Measurements from ENCODE around the gene IGDCC3. TPM values are rescaled to one million over a fixed set of nuclear protein-coding genes. Genes with fewer than 3 reads are reported as not detected.
A peak's percentile ranks its signal among the peaks of the same experiment; 100 is the strongest.

IGDCC3 gene
- not detected for total RNA-seq

GRCh38 chr15:65377976-65378366 lies at the start of gene IGDCC3:
IGDCC3 (minus strand) TSS chr15:65378002; CDS start chr15:65377788, 214 bp downstream.
- H3K27ac Mint-ChIP-seq = no peak within 1 kb of the TSS
- ATAC-seq (replicated peaks in 1 of 2) = peak; percentile 28 to 29
- DNase-seq = no peak
- no peaks in the 10 kb centered on the region for H3K36me3 Mint-ChIP-seq (ENCODE audit: insufficient read depth in 2 of 2)
- H3K9me3 Mint-ChIP-seq = no peaks in the 10 kb centered on the region
- peaks cover 77% of the 10 kb centered on the region for H3K27me3 Mint-ChIP-seq (ENCODE audit: low read depth)
- H3K4me3 Mint-ChIP-seq = peak within 1 kb of the TSS; percentile 76 to 83
- H3K4me1 Mint-ChIP-seq (ENCODE audit: low read depth) = peaks cover 10% of the 10 kb centered on the region

- peaks cover 20% of the 10 kb centered on the region for H3K4me1 Mint-ChIP-seq (ENCODE audit: low read depth)
- no peaks in the 10 kb centered on the region for H3K9me3 Mint-ChIP-seq
- no peak overlapping the region for H3K4me3 Mint-ChIP-seq
- peaks cover 43% of the 10 kb centered on the region for H3K27me3 Mint-ChIP-seq (ENCODE audit: low read depth)
- DNase-seq (no peak), ATAC-seq (replicated peaks in 1 of 2) (no peak)
- H3K36me3 Mint-ChIP-seq (ENCODE audit: insufficient read depth in 2 of 2) = peaks cover 3 to 5% of the 10 kb centered on the region in 2 donors
- H3K27ac Mint-ChIP-seq = no peak overlapping the region
Observed at GRCh38 chr15:65426216-65426853, 48.5 kb upstream of the IGDCC3 start.

GRCh38 chr15:65424683-65425082 lies 46.9 kb upstream of the IGDCC3 start:
- no peaks in the 10 kb centered on the region for H3K9me3 Mint-ChIP-seq
- no peak overlapping the region for H3K4me3 Mint-ChIP-seq
- peaks cover 3 to 5% of the 10 kb centered on the region in 2 donors for H3K36me3 Mint-ChIP-seq (ENCODE audit: insufficient read depth in 2 of 2)
- H3K27me3 Mint-ChIP-seq (ENCODE audit: low read depth) = peaks cover 58% of the 10 kb centered on the region
- H3K4me1 Mint-ChIP-seq (ENCODE audit: low read depth) = peaks cover 20% of the 10 kb centered on the region
- DNase-seq = no peak
- no peak overlapping the region for H3K27ac Mint-ChIP-seq
- ATAC-seq (replicated peaks in 1 of 2) = no peak

GRCh38 chr15:65423976-65424679 lies 46.3 kb upstream of the IGDCC3 start:
- Mint-ChIP-seq H3K36me3 (ENCODE audit: insufficient read depth in 2 of 2) (peaks cover 3 to 5% of the 10 kb centered on the region in 2 donors), H3K4me3 (peak overlapping the region; percentile 81 to 92), H3K27me3 (ENCODE audit: low read depth) (peaks cover 64% of the 10 kb centered on the region), H3K27ac (no peak overlapping the region), H3K9me3 (no peaks in the 10 kb centered on the region), H3K4me1 (ENCODE audit: low read depth) (peaks cover 20% of the 10 kb centered on the region)
- no peak for DNase-seq
- ATAC-seq (replicated peaks in 1 of 2) = no peak

- ATAC-seq (replicated peaks in 1 of 2) (no peak), DNase-seq (no peak)
- Mint-ChIP-seq H3K4me1 (ENCODE audit: low read depth) (peaks cover 20% of the 10 kb centered on the region), H3K4me3 (peak overlapping the region; percentile 81 to 92), H3K27ac (no peak overlapping the region), H3K27me3 (ENCODE audit: low read depth) (peaks cover 72% of the 10 kb centered on the region), H3K9me3 (no peaks in the 10 kb centered on the region), H3K36me3 (ENCODE audit: insufficient read depth in 2 of 2) (peaks cover 3 to 5% of the 10 kb centered on the region in 2 donors)
Observed at GRCh38 chr15:65423150-65423975, 45.6 kb upstream of the IGDCC3 start.

- Mint-ChIP-seq H3K4me1 (ENCODE audit: low read depth) (peaks cover 20% of the 10 kb centered on the region), H3K9me3 (no peaks in the 10 kb centered on the region), H3K4me3 (peak overlapping the region; percentile 68 to 77), H3K36me3 (ENCODE audit: insufficient read depth in 2 of 2) (peaks cover 3 to 5% of the 10 kb centered on the region in 2 donors), H3K27ac (no peak overlapping the region), H3K27me3 (ENCODE audit: low read depth) (peaks cover 85% of the 10 kb centered on the region)
- DNase-seq (peak; percentile 16 to 27), ATAC-seq (replicated peaks in 1 of 2) (peak; percentile 38 to 50)
Observed at GRCh38 chr15:65421360-65422215, 43.8 kb upstream of the IGDCC3 start.

GRCh38 chr15:65420975-65421359 lies 43.2 kb upstream of the IGDCC3 start:
- no peaks in the 10 kb centered on the region for H3K9me3 Mint-ChIP-seq
- DNase-seq (no peak), ATAC-seq (replicated peaks in 1 of 2) (no peak)
- no peak overlapping the region for H3K27ac Mint-ChIP-seq
- peaks cover 85% of the 10 kb centered on the region for H3K27me3 Mint-ChIP-seq (ENCODE audit: low read depth)
- H3K4me1 Mint-ChIP-seq (ENCODE audit: low read depth) = peaks cover 20% of the 10 kb centered on the region
- H3K4me3 Mint-ChIP-seq = peak overlapping the region in 1 of 2 donors; percentile 12
- peaks cover 3 to 5% of the 10 kb centered on the region in 2 donors for H3K36me3 Mint-ChIP-seq (ENCODE audit: insufficient read depth in 2 of 2)

GRCh38 chr15:65418596-65418995 lies 40.8 kb upstream of the IGDCC3 start:
- Mint-ChIP-seq H3K27me3 (ENCODE audit: low read depth) (peaks cover 63% of the 10 kb centered on the region), H3K4me3 (no peak overlapping the region), H3K36me3 (ENCODE audit: insufficient read depth in 2 of 2) (peaks cover 3 to 5% of the 10 kb centered on the region in 2 donors), H3K27ac (no peak overlapping the region), H3K9me3 (no peaks in the 10 kb centered on the region), H3K4me1 (ENCODE audit: low read depth) (peaks cover 15% of the 10 kb centered on the region)
- ATAC-seq (replicated peaks in 1 of 2) = no peak
- DNase-seq = no peak

GRCh38 chr15:65416845-65417416 lies 39.1 kb upstream of the IGDCC3 start:
- DNase-seq = no peak
- no peaks in the 10 kb centered on the region for H3K9me3 Mint-ChIP-seq
- H3K27ac Mint-ChIP-seq = no peak overlapping the region
- peaks cover 50% of the 10 kb centered on the region for H3K27me3 Mint-ChIP-seq (ENCODE audit: low read depth)
- H3K4me1 Mint-ChIP-seq (ENCODE audit: low read depth) = peaks cover 4% of the 10 kb centered on the region
- no peak for ATAC-seq (replicated peaks in 1 of 2)
- no peaks in the 10 kb centered on the region for H3K36me3 Mint-ChIP-seq (ENCODE audit: insufficient read depth in 2 of 2)
- no peak overlapping the region for H3K4me3 Mint-ChIP-seq

GRCh38 chr15:65414841-65415621 lies 37.2 kb upstream of the IGDCC3 start:
- Mint-ChIP-seq H3K27ac (no peak overlapping the region), H3K4me3 (no peak overlapping the region), H3K27me3 (ENCODE audit: low read depth) (peaks cover 41% of the 10 kb centered on the region), H3K4me1 (ENCODE audit: low read depth) (no peaks in the 10 kb centered on the region), H3K36me3 (ENCODE audit: insufficient read depth in 2 of 2) (no peaks in the 10 kb centered on the region), H3K9me3 (no peaks in the 10 kb centered on the region)
- ATAC-seq (replicated peaks in 1 of 2) (no peak), DNase-seq (no peak)

- no peaks in the 10 kb centered on the region for H3K9me3 Mint-ChIP-seq
- DNase-seq (no peak), ATAC-seq (replicated peaks in 1 of 2) (no peak)
- H3K27me3 Mint-ChIP-seq (ENCODE audit: low read depth) = peaks cover 31% of the 10 kb centered on the region
- H3K4me1 Mint-ChIP-seq (ENCODE audit: low read depth) = no peaks in the 10 kb centered on the region
- H3K36me3 Mint-ChIP-seq (ENCODE audit: insufficient read depth in 2 of 2) = no peaks in the 10 kb centered on the region
- H3K27ac Mint-ChIP-seq = no peak overlapping the region
- H3K4me3 Mint-ChIP-seq = no peak overlapping the region
Observed at GRCh38 chr15:65413760-65414144, 36.0 kb upstream of the IGDCC3 start.
